Measurements from ENCODE around the gene CDH23.

CDH23 gene

GRCh38 chr10:71705582-71705981 is 308.9 kb downstream of the CDH23 start:
- no peak for DNase-seq
- TF ChIP-seq GATA1 (IDR thresholded peaks at IDR 0.05; ENCODE audit: low read depth, low read length), result no peak

- TF ChIP-seq GATA1 (IDR thresholded peaks at IDR 0.05; ENCODE audit: low read depth, low read length) (no peak), POLR2A (IDR thresholded peaks at IDR 0.05; ENCODE audit: low read length) (no peak)
- no peak for DNase-seq
Measured at GRCh38 chr10:71706216-71707121, 309.7 kb downstream of the CDH23 start.

GRCh38 chr10:71707240-71707789 is 310.6 kb downstream of the CDH23 start:
- no peak for TF ChIP-seq POLR2A (IDR thresholded peaks at IDR 0.05; ENCODE audit: low read length)
- no peak for TF ChIP-seq GATA1 (IDR thresholded peaks at IDR 0.05; ENCODE audit: low read depth, low read length)
- DNase-seq, result no peak

- DNase-seq, result peak; percentile 56 to 73
- TF ChIP-seq POLR2A (IDR thresholded peaks at IDR 0.05; ENCODE audit: low read length) (no peak), GATA1 (IDR thresholded peaks at IDR 0.05; ENCODE audit: low read depth, low read length) (no peak)
Measured at GRCh38 chr10:71708301-71708703, 311.6 kb downstream of the CDH23 start.

- TF ChIP-seq POLR2A (IDR thresholded peaks at IDR 0.05; ENCODE audit: low read length) (no peak), GATA1 (IDR thresholded peaks at IDR 0.05; ENCODE audit: low read depth, low read length) (no peak)
- no peak for DNase-seq
Measured at GRCh38 chr10:71708897-71709882, 312.5 kb downstream of the CDH23 start.

- no peak for TF ChIP-seq GATA1 (IDR thresholded peaks at IDR 0.05; ENCODE audit: low read depth, low read length)
- TF ChIP-seq POLR2A (IDR thresholded peaks at IDR 0.05; ENCODE audit: low read length), result no peak
Measured at GRCh38 chr10:71710519-71710918, 313.8 kb downstream of the CDH23 start.

GRCh38 chr10:71711052-71711623 is 314.4 kb downstream of the CDH23 start:
- DNase-seq, result no peak
- TF ChIP-seq POLR2A (IDR thresholded peaks at IDR 0.05; ENCODE audit: low read length) (no peak), GATA1 (IDR thresholded peaks at IDR 0.05; ENCODE audit: low read depth, low read length) (no peak)

More at GRCh38 chr10:71710519-71710918, 313.8 kb downstream of the CDH23 start:
- DNase-seq, result no peak

GRCh38 chr10:71712170-71712569 is 315.4 kb downstream of the CDH23 start:
- DNase-seq, result no peak
- TF ChIP-seq POLR2A (IDR thresholded peaks at IDR 0.05; ENCODE audit: low read length), result no peak
- TF ChIP-seq GATA1 (IDR thresholded peaks at IDR 0.05; ENCODE audit: low read depth, low read length), result no peak

- DNase-seq, result peak in 1 of 2 experiments; percentile 56
- TF ChIP-seq GATA1 (IDR thresholded peaks at IDR 0.05; ENCODE audit: low read depth, low read length) (no peak), POLR2A (IDR thresholded peaks at IDR 0.05; ENCODE audit: low read length) (no peak)
Measured at GRCh38 chr10:71712572-71713134, 315.9 kb downstream of the CDH23 start.

- TF ChIP-seq GATA1 (IDR thresholded peaks at IDR 0.05; ENCODE audit: low read depth, low read length), result no peak
- TF ChIP-seq POLR2A (IDR thresholded peaks at IDR 0.05; ENCODE audit: low read length), result no peak
- DNase-seq, result peak in 1 of 2 experiments; percentile 57
Measured at GRCh38 chr10:71713135-71714030, 316.7 kb downstream of the CDH23 start.

- peak in 1 of 2 experiments; percentile 29 for DNase-seq
- no peak for TF ChIP-seq GATA1 (IDR thresholded peaks at IDR 0.05; ENCODE audit: low read depth, low read length)
- TF ChIP-seq POLR2A (IDR thresholded peaks at IDR 0.05; ENCODE audit: low read length), result no peak
Measured at GRCh38 chr10:71714031-71714410, 317.3 kb downstream of the CDH23 start.

GRCh38 chr10:71714592-71714991 is 317.9 kb downstream of the CDH23 start:
- no peak for DNase-seq
- no peak for TF ChIP-seq GATA1 (IDR thresholded peaks at IDR 0.05; ENCODE audit: low read depth, low read length)
- no peak for TF ChIP-seq POLR2A (IDR thresholded peaks at IDR 0.05; ENCODE audit: low read length)

Measured in erythroblast (primary cell).